GM12878 (cell line): ENCODE data around the gene PTBP3. TPM values are rescaled to one million over a fixed set of nuclear protein-coding genes. Genes with fewer than 3 reads are reported as not detected.

Experiments used
- ATAC-seq: fragments of 200-7000 bp; cut with Tn5 transposase; 3 replicates; pipeline ENCODE4 v1.9.1; 2020; ENCODE audit warnings: mild to moderate bottlenecking, moderate library complexity
- BruUV-seq: library from RNA; stranded (reverse); fragments of 400-500 nt; replicated peaks from 2 replicates; lab custom pipeline; 2021; lab: Mats Ljungman, UMichigan
- CTCF ChIA-PET: fragments of 300-600 bp; sonication (Branson Sonifier 250); formaldehyde crosslinking; extraction: SDS; loops from one replicate; lab custom pipeline; 2021; ENCODE audit warnings: inconsistent platforms; lab: Yijun Ruan, JAX
- POLR2A ChIA-PET: fragments of 350-600 bp; formaldehyde crosslinking; extraction: SDS; loops from one replicate; lab custom pipeline; 2021; ENCODE audit warnings: inconsistent platforms; lab: Charles Lee
- RAD21 ChIA-PET: fragments of 300-600 bp; sonication (Branson Sonifier 250); formaldehyde crosslinking; loops from one replicate; lab custom pipeline; 2023; ENCODE audit warnings: antibody characterized with exemption; ENCODE audit not compliant: unreplicated experiment; lab: Charles Lee
- SMC1A ChIA-PET: fragments of 300-600 bp; sonication (Branson Sonifier 250); formaldehyde crosslinking; loops from one replicate; lab custom pipeline; 2023; ENCODE audit not compliant: unreplicated experiment, uncharacterized antibody; lab: Charles Lee
- DNase-seq: peaks from one replicate; pipeline ENCODE4 v3.0.0-alpha.2; 2011; ENCODE audit warnings: low read depth, low spot score
- FAIRE-seq: peaks from 3 replicates; lab custom pipeline; 2011; peaks lifted over from hg19 to GRCh38; lab: Jason Lieb, UNC
- H2AFZ ChIP-seq: 2 replicates; pipeline ENCODE4 v1.6.0; 2011; ENCODE audit warnings: low read depth, low read length, control low read depth; ENCODE audit not compliant: control insufficient read depth
- H3K27ac ChIP-seq: 2 replicates; pipeline ENCODE4 v1.5.1; 2011; ENCODE audit warnings: control low read depth; ENCODE audit not compliant: control insufficient read depth, insufficient read depth
- H3K27me3 ChIP-seq, 2 experiments: replicated peaks in 1 of 2; 2 replicates each; pipeline versions ENCODE4 v1.6.0 to v1.6.1; 2011; ENCODE audit warnings: low read length in 1 of 2; ENCODE audit not compliant: control insufficient read depth in 2 of 2, insufficient read depth in 2 of 2
- H3K36me3 ChIP-seq, 2 experiments: 2 replicates each; pipeline ENCODE4 v1.5.1; 2011; ENCODE audit warnings: low read length in 1 of 2; ENCODE audit not compliant: control insufficient read depth in 2 of 2, insufficient read depth in 2 of 2
- H3K4me1 ChIP-seq: 2 replicates; pipeline ENCODE4 v1.6.1; 2011; ENCODE audit warnings: mild to moderate bottlenecking, low read length, moderate library complexity, mixed read lengths; ENCODE audit not compliant: control insufficient read depth, insufficient read depth
- H3K4me2 ChIP-seq: 2 replicates; pipeline ENCODE4 v1.6.0; 2011; ENCODE audit warnings: control low read depth; ENCODE audit not compliant: control insufficient read depth, insufficient read depth
- H3K4me3 ChIP-seq: fragments of 200-600 bp; sonication (generic); 2 replicates; pipeline ENCODE4 v1.5.1; 2016
- H3K79me2 ChIP-seq: 2 replicates; pipeline ENCODE4 v1.6.0; 2011; ENCODE audit warnings: low read length; ENCODE audit not compliant: control insufficient read depth, insufficient read depth
- H3K9ac ChIP-seq: 2 replicates; pipeline ENCODE4 v1.8.0; 2011; ENCODE audit warnings: low read length, control low read depth, mixed read lengths; ENCODE audit not compliant: control insufficient read depth, insufficient read depth
- H3K9me3 ChIP-seq: replicated peaks from 3 replicates; pipeline ENCODE4 v1.5.1; 2011; ENCODE audit warnings: mild to moderate bottlenecking, low read length; ENCODE audit not compliant: control insufficient read depth, insufficient read depth
- H4K20me1 ChIP-seq: 2 replicates; pipeline ENCODE4 v1.6.0; 2011; ENCODE audit not compliant: control insufficient read depth, insufficient read depth
- BCLAF1 ChIP-seq: fragments of 450-650 bp; IDR thresholded peaks from 2 replicates; pipeline ENCODE4 v1.6.1; 2017; ENCODE audit warnings: antibody characterized with exemption, mild to moderate bottlenecking, moderate library complexity
- CBX3 ChIP-seq: fragments of 200-600 bp; sonication (generic); IDR thresholded peaks from 2 replicates; pipeline ENCODE4 v1.6.1; 2016; ENCODE audit warnings: low read depth, borderline replicate concordance
- CHD4 ChIP-seq: fragments of 200-600 bp; sonication (generic); IDR thresholded peaks from 2 replicates; pipeline ENCODE4 v1.6.1; 2016; ENCODE audit warnings: mild to moderate bottlenecking
- CTCF ChIP-seq, 3 experiments: IDR thresholded peaks in 2 of 3; conservative IDR thresholded peaks in 1 of 3; 2 replicates each; pipeline ENCODE4 v1.5.1; 2011; ENCODE audit warnings: low read depth in 3 of 3, low read length in 3 of 3, mild to moderate bottlenecking in 3 of 3, control low read depth in 2 of 3, moderate library complexity in 2 of 3, inconsistent platforms in 1 of 3, mixed read lengths in 1 of 3; ENCODE audit not compliant: control insufficient read depth in 2 of 3, insufficient read depth in 1 of 3; ENCODE audit errors: extremely low read depth in 1 of 3
- FOS ChIP-seq: IDR thresholded peaks from 3 replicates; pipeline ENCODE4 v1.6.1; 2011; ENCODE audit warnings: borderline replicate concordance; ENCODE audit not compliant: insufficient read length; ENCODE audit errors: extremely low read depth
- GATAD2B ChIP-seq: fragments of 450-650 bp; conservative IDR thresholded peaks from 2 replicates; pipeline ENCODE4 v1.6.1; 2017; ENCODE audit warnings: low read depth, mild to moderate bottlenecking, moderate library complexity
- HDGF ChIP-seq: fragments of 450-650 bp; IDR thresholded peaks from 2 replicates; pipeline ENCODE4 v1.6.1; 2016; ENCODE audit warnings: antibody characterized with exemption
- MEF2A ChIP-seq: IDR thresholded peaks from 2 replicates; pipeline ENCODE4 v1.6.1; 2011; ENCODE audit warnings: low read depth, mild to moderate bottlenecking, low read length, moderate library complexity; ENCODE audit not compliant: insufficient read depth
- RAD51 ChIP-seq: fragments of 450-650 bp; IDR thresholded peaks from 2 replicates; pipeline ENCODE4 v1.6.1; 2016; ENCODE audit warnings: moderate library complexity, mild to moderate bottlenecking, inconsistent platforms
- SIX5 ChIP-seq: IDR thresholded peaks from 2 replicates; pipeline ENCODE4 v1.6.1; 2011; ENCODE audit warnings: mild to moderate bottlenecking, low read depth, low read length, moderate library complexity; ENCODE audit not compliant: severe bottlenecking
- SP1 ChIP-seq: IDR thresholded peaks from one replicate; pipeline ENCODE4 v1.6.1; 2011; ENCODE audit warnings: low read depth, low read length
- STAT1 ChIP-seq: fragments of 450-650 bp; conservative IDR thresholded peaks from 2 replicates; pipeline ENCODE4 v1.6.1; 2014; ENCODE audit warnings: antibody characterized with exemption, mild to moderate bottlenecking
- TARDBP ChIP-seq: IDR thresholded peaks from 2 replicates; pipeline ENCODE4 v1.6.1; 2016; ENCODE audit warnings: borderline replicate concordance
- YBX1 ChIP-seq: fragments of 450-650 bp; IDR thresholded peaks from 2 replicates; pipeline ENCODE4 v1.6.1; 2016; ENCODE audit warnings: antibody characterized with exemption
- ZBED1 ChIP-seq: IDR thresholded peaks from 2 replicates; pipeline ENCODE4 v1.6.1; 2016; ENCODE audit warnings: borderline replicate concordance
- ZNF24 ChIP-seq: fragments of 450-650 bp; IDR thresholded peaks from 2 replicates; pipeline ENCODE4 v1.6.1; 2017; ENCODE audit warnings: antibody characterized with exemption, mild to moderate bottlenecking
- WGBS: methylation state at CpG from one replicate; pipeline ENCODE4 v1.1.6; 2016; ENCODE audit warnings: low lambda C conversion rate; ENCODE audit not compliant: insufficient replicate concordance, insufficient coverage; ENCODE audit errors: missing lambda C conversion rate; 5-methylcytosine and 5-hydroxymethylcytosine counted together
- in situ Hi-C: fragments of 300-500 bp; cut with MboI; formaldehyde crosslinking; loops from 9 replicates; pipeline ENCODE4 v1.14.3; 2018; ENCODE audit warnings: mixed read lengths
- intact Hi-C: fragments of 100-400 bp; cut with micrococcal nuclease; formaldehyde crosslinking; loops from one replicate; pipeline ENCODE4 v1.14.2; 2022; ENCODE audit not compliant: unreplicated experiment
- polyA plus RNA-seq, 11 experiments: library from polyadenylated mRNA; depleted of rRNA in 4 of 11; unstranded in 6 of 11; stranded (reverse) in 5 of 11; fragments of >200 nt; fragmentation: Nextera tagmentation in 4 of 11; fragmentation: Illumina TruSeq in 1 of 11; extraction: Ambion mirVana in 4 of 11; extraction: Trizol in 1 of 11; gene quantifications; 1 replicate in 1 of 11; 2 replicates in 10 of 11; pipeline versions ENCODE4 v1.2.1 to v1.2.3, GENCODE V29; 2011 to 2016; ENCODE audit warnings: inconsistent platforms in 2 of 11, missing spikeins in 2 of 11, low read depth in 1 of 11
- total RNA-seq, 4 experiments: library from RNA; depleted of rRNA in 3 of 4; stranded (reverse); fragments of >200 nt in 3 of 4; fragmentation: Illumina TruSeq in 1 of 4; extraction: Trizol in 1 of 4; gene quantifications; 2 replicates each; pipeline versions ENCODE4 v1.2.1 to v1.2.3, GENCODE V29; 2013 to 2021

Gene PTBP3
- total and polyA plus RNA-seq, 10 of the 15 experiments (the other 5 are each of a cell fraction or from before 2014, with no cell fraction given) = 12.5 to 104 (median 52.7) TPM

GRCh38 chr9:112310826-112311225 is 22.6 kb downstream of the PTBP3 start:
- Histone ChIP-seq H3K4me1 (no peaks in the 10 kb centered on the region), H3K36me3 (no peaks in the 10 kb centered on the region), H3K4me3 (no peak overlapping the region), H3K9ac (no peak overlapping the region), H3K4me2 (no peak overlapping the region), H3K27ac (no peak overlapping the region), H2AFZ (no peak overlapping the region)
- SMC1A ChIA-PET = interaction anchor here (1.3 kb wide), 1 partner anchor 22 kb away, joined by 3 read pairs; no protein-coding TSS in a partner anchor
- BruUV-seq = no TSS peak
- DNase-seq = no peak
- CTCF ChIA-PET = interaction anchor here (1.4 kb wide), 1 partner anchor 59 kb away, joined by 4 read pairs; no protein-coding TSS in a partner anchor
- intact Hi-C loops = no loop called here
- RAD21 ChIA-PET = no interaction called here
- in situ Hi-C loops = no loop called here
- TF ChIP-seq FOS (no peak), CHD4 (no peak), SIX5 (no peak), GATAD2B (no peak), CBX3 (no peak), ZBED1 (no peak), RAD51 (no peak)
- TF ChIP-seq, all 136 proteins: peak for 0
- POLR2A ChIA-PET = no interaction called here
- H3K9me3 ChIP-seq = no peaks in the 10 kb centered on the region
- H3K79me2 ChIP-seq = peaks cover 59% of the 10 kb centered on the region
- no peak for FAIRE-seq
- H4K20me1 ChIP-seq = no peaks in the 10 kb centered on the region
- H3K27me3 ChIP-seq = no peaks in the 10 kb centered on the region
- WGBS = 96% methylated on average over 4 of the region's 4 CpGs
- no peak for ATAC-seq

- Histone ChIP-seq H3K36me3 (no peaks in the 10 kb centered on the region), H3K4me2 (no peak overlapping the region), H3K4me1 (no peaks in the 10 kb centered on the region), H3K4me3 (no peak overlapping the region), H3K27ac (no peak overlapping the region), H3K9me3 (no peaks in the 10 kb centered on the region), H3K27me3 (no peaks in the 10 kb centered on the region), H3K79me2 (peaks cover 56% of the 10 kb centered on the region), H3K9ac (no peak overlapping the region), H2AFZ (no peak overlapping the region), H4K20me1 (no peaks in the 10 kb centered on the region)
- CTCF ChIA-PET = no interaction called here
- WGBS = 100% methylated on average over 5 of the region's 5 CpGs
- DNase-seq (no peak), FAIRE-seq (no peak), ATAC-seq (no peak)
- BruUV-seq = no TSS peak
- SMC1A ChIA-PET = no interaction called here
- POLR2A ChIA-PET = no interaction called here
- RAD21 ChIA-PET = no interaction called here
- intact Hi-C loops = no loop called here
- in situ Hi-C loops = loop anchor here (5.0 kb wide), 1 partner anchor 51 kb away; no protein-coding TSS in a partner anchor
- TF ChIP-seq CTCF (IDR thresholded peaks at IDR 0.05 in 2 of 3, conservative IDR thresholded peaks at IDR 0.05 in 1 of 3; ENCODE audit: control insufficient read depth in 2 of 3, extremely low read depth in 1 of 3, insufficient read depth in 1 of 3, low read depth in 3 of 3, low read length in 3 of 3) (no peak), ZNF24 (no peak), MEF2A (no peak), BCLAF1 (no peak), YBX1 (no peak), STAT1 (no peak), SP1 (no peak), HDGF (no peak), TARDBP (no peak)
Observed at GRCh38 chr9:112308588-112308987, 24.8 kb downstream of the PTBP3 start.
